Lower leg skin (tissue), 3 donors: Measurements from ENCODE around the gene CIDEB.

ENCODE experiments used
- POLR2A ChIP-seq, 2 donors: fragments of 450-650 bp; IDR thresholded peaks; one replicate each; pipeline ENCODE4 v1.6.1; 2016 to 2017; ENCODE audit warnings: antibody characterized with exemption in 2 of 2, mild to moderate bottlenecking in 1 of 2, moderate library complexity in 1 of 2
- TF ChIP-seq, protein P1 (sequence below), 3 donors: fragments of 450-650 bp; IDR thresholded peaks; one replicate each; pipeline ENCODE4 v1.5.1; 2016; ENCODE audit warnings: antibody characterized with exemption in 3 of 3, mild to moderate bottlenecking in 3 of 3, moderate library complexity in 2 of 3

- TF ChIP-seq, protein P1, sequence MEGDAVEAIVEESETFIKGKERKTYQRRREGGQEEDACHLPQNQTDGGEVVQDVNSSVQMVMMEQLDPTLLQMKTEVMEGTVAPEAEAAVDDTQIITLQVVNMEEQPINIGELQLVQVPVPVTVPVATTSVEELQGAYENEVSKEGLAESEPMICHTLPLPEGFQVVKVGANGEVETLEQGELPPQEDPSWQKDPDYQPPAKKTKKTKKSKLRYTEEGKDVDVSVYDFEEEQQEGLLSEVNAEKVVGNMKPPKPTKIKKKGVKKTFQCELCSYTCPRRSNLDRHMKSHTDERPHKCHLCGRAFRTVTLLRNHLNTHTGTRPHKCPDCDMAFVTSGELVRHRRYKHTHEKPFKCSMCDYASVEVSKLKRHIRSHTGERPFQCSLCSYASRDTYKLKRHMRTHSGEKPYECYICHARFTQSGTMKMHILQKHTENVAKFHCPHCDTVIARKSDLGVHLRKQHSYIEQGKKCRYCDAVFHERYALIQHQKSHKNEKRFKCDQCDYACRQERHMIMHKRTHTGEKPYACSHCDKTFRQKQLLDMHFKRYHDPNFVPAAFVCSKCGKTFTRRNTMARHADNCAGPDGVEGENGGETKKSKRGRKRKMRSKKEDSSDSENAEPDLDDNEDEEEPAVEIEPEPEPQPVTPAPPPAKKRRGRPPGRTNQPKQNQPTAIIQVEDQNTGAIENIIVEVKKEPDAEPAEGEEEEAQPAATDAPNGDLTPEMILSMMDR (IDR thresholded peaks at IDR 0.05) = peak in 1 of 3 donors; percentile 16
- no peak for TF ChIP-seq POLR2A (IDR thresholded peaks at IDR 0.05)
Measured at GRCh38 chr14:24297190-24297964, 10.4 kb downstream of the CIDEB start.
